Activated CD4-positive, alpha-beta T cell treated with anti-CD3 and anti-CD28 coated beads for 36 hours (primary cell): ENCODE results near the gene PGBD5. TPM values are rescaled to one million over a fixed set of nuclear protein-coding genes. Genes with fewer than 3 reads are reported as not detected.

Experiments used
- ATAC-seq: fragments of 200-7000 bp; cut with Tn5 transposase; one replicate; pipeline ENCODE4 v1.10.0; 2021; ENCODE audit warnings: mild to moderate bottlenecking, moderate library complexity
- CTCF ChIA-PET: fragments of 350-600 bp; sonication (Branson Sonifier 250); formaldehyde crosslinking; loops from one replicate; lab custom pipeline; 2021; ENCODE audit warnings: antibody characterized with exemption; lab: Charles Lee
- POLR2A ChIA-PET: fragments of 350-600 bp; sonication (Branson Sonifier 250); formaldehyde crosslinking; loops from one replicate; lab custom pipeline; 2021; ENCODE audit warnings: antibody characterized with exemption, inconsistent platforms; lab: Charles Lee
- DNase-seq: peaks from one replicate; pipeline ENCODE4 v3.0.0-alpha.2; 2020
- H3K27ac Mint-ChIP-seq: one replicate; pipeline ENCODE4 v1.8.0; 2021; ENCODE audit warnings: mixed read lengths
- H3K27me3 Mint-ChIP-seq: one replicate; pipeline ENCODE4 v1.8.0; 2021; ENCODE audit warnings: mixed read lengths
- H3K36me3 Mint-ChIP-seq: one replicate; pipeline ENCODE4 v1.8.0; 2021; ENCODE audit warnings: low read depth, mixed read lengths
- H3K4me1 Mint-ChIP-seq: one replicate; pipeline ENCODE4 v1.8.0; 2021; ENCODE audit warnings: mixed read lengths
- H3K4me3 Mint-ChIP-seq: one replicate; pipeline ENCODE4 v1.8.0; 2021; ENCODE audit warnings: mild to moderate bottlenecking, moderate library complexity, mixed read lengths
- H3K9me3 Mint-ChIP-seq: one replicate; pipeline ENCODE4 v1.8.0; 2021; ENCODE audit warnings: low read depth, mixed read lengths
- intact Hi-C, 2 experiments: fragments of 100-400 bp; cut with DNase I in 1 of 2; cut with micrococcal nuclease in 1 of 2; formaldehyde crosslinking; loops; one replicate each; pipeline versions ENCODE4 v1.14.2 to v1.15.1; 2022 to 2024; cut with DNase I, micrococcal nuclease
- total RNA-seq, 2 experiments: library from RNA; stranded (reverse); gene quantifications; one replicate each; pipeline ENCODE4 v1.2.3, GENCODE V29; 2021

Gene PGBD5
- total RNA-seq, 2 experiments from 2014 or later: 0.11 TPM; not detected in 1

DNA sequence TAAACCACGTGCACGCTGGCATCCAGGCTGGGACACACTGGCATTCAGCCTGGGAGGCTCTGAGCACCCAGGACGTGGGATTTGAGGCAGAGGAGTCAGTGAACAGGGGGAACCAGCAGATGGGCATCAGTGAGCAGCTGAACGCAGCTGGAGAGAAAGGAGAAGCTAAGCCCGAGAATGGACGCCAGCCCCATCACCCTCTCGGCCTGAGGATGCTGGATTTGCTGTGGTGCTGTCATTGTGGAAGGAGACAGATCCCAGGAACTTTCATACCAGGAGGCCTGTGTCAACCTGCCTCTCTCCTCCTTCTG lies 132.8 kb downstream of the PGBD5 start:
- ChIA-PET CTCF (interaction anchor here (0.7 kb wide), 1 partner anchor 13 kb away, joined by 3 read pairs; no protein-coding TSS in a partner anchor), POLR2A (no interaction called here)
- H3K9me3 Mint-ChIP-seq: no peaks in the 10 kb centered on the region
- H3K4me3 Mint-ChIP-seq: no peak overlapping the region
- intact Hi-C loops: no loop called here
- no peak overlapping the region for H3K27ac Mint-ChIP-seq
- no peaks in the 10 kb centered on the region for H3K36me3 Mint-ChIP-seq
- DNase-seq: no peak
- no peaks in the 10 kb centered on the region for H3K4me1 Mint-ChIP-seq
- no peak for ATAC-seq
- peaks cover 11% of the 10 kb centered on the region for H3K27me3 Mint-ChIP-seq

GRCh38 chr1:230292689-230293389 lies 133.3 kb downstream of the PGBD5 start:
- POLR2A ChIA-PET: no interaction called here
- Mint-ChIP-seq H3K4me1 (no peaks in the 10 kb centered on the region), H3K27ac (no peak overlapping the region), H3K9me3 (no peaks in the 10 kb centered on the region), H3K36me3 (no peaks in the 10 kb centered on the region), H3K27me3 (peaks cover 11% of the 10 kb centered on the region), H3K4me3 (no peak overlapping the region)
- DNase-seq (no peak), ATAC-seq (no peak)
- intact Hi-C loops: no loop called here
- CTCF ChIA-PET: interaction anchor here (0.7 kb wide), 1 partner anchor 13 kb away, joined by 3 read pairs; no protein-coding TSS in a partner anchor

DNA sequence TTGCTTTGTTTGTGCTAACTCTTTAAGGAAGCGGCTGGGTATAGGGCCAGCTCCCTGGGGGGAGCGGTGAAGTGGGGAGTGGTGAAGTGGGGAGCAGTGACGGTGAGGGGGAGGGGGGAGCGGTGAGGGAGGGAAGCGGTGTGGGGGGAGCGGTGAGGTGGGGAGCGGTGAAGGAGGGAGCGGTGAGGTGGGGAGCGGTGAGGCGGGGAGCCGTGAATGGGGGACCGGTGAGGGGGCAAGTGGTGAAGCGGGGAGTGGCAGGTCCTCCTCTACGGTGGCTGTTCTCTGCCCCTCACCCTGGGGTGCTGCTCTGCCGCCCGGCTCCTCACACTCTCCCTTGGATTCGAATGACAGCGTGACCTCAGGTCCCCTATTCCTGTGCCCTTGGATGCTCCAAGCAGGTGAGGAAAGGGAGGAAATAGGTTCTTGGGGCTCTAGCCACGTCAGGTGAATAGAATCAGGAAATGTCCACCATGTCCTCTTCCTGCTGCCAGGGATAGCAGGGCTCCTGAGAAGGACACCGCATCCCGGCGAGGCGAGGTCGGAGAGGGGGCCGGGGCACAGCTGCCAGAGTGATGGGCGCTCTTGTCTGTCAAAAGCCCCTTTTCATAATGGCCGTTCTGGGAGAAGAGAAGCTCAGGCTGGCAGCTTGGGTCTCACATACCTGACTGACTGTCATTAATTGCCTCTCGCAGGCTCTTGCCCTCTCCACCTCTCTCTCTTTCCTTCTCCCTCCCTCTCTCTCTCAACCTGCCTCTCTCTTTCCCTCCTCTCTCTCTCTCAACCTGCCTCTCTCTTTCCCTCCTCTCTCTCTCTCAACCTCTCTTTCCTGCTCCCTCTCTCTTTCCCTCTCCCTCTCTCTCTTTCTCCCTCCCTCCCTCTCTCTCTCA lies 134.2 kb downstream of the PGBD5 start:
- Mint-ChIP-seq H3K27me3 (peaks cover 11% of the 10 kb centered on the region), H3K36me3 (no peaks in the 10 kb centered on the region), H3K27ac (no peak overlapping the region), H3K9me3 (no peaks in the 10 kb centered on the region), H3K4me1 (no peaks in the 10 kb centered on the region), H3K4me3 (no peak overlapping the region)
- intact Hi-C loops: no loop called here
- ChIA-PET CTCF (no interaction called here), POLR2A (no interaction called here)
- no peak for DNase-seq
- no peak for ATAC-seq

DNA sequence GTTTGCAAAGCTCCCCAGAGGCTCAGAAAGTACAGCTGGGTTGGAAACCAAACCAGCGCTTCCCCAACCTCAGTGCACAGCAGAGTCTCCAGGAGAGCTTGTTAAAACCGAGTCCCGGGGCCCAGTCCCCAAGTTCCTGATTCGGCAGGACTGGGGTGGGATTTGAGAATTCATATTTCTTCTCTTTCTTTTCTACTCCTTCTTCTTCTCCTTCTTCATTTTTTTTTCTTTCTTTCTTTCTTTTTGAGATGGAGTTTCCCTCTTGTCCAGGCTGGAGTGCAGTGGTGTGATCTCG lies 136.8 kb downstream of the PGBD5 start:
- Mint-ChIP-seq H3K27me3 (peaks cover 11% of the 10 kb centered on the region), H3K9me3 (no peaks in the 10 kb centered on the region), H3K27ac (no peak overlapping the region), H3K4me1 (no peaks in the 10 kb centered on the region), H3K36me3 (no peaks in the 10 kb centered on the region), H3K4me3 (no peak overlapping the region)
- ChIA-PET POLR2A (no interaction called here), CTCF (interaction anchor here (0.9 kb wide), 1 partner anchor 23 kb away, joined by 5 read pairs; no protein-coding TSS in a partner anchor)
- DNase-seq (no peak), ATAC-seq (no peak)
- intact Hi-C loops: no loop called here

- DNase-seq: no peak
- ChIA-PET POLR2A (no interaction called here), CTCF (interaction anchor here (0.6 to 0.9 kb wide), 2 partner anchors 23 to 708 kb away, joined by 3 to 5 read pairs; no protein-coding TSS in a partner anchor)
- no peaks in the 10 kb centered on the region for H3K9me3 Mint-ChIP-seq
- no peaks in the 10 kb centered on the region for H3K36me3 Mint-ChIP-seq
- no peak overlapping the region for H3K4me3 Mint-ChIP-seq
- no peak overlapping the region for H3K27ac Mint-ChIP-seq
- no peak for ATAC-seq
- peaks cover 11% of the 10 kb centered on the region for H3K27me3 Mint-ChIP-seq
- no peaks in the 10 kb centered on the region for H3K4me1 Mint-ChIP-seq
- intact Hi-C loops: no loop called here
Observed at GRCh38 chr1:230288641-230289349, 137.3 kb downstream of the PGBD5 start.

DNA sequence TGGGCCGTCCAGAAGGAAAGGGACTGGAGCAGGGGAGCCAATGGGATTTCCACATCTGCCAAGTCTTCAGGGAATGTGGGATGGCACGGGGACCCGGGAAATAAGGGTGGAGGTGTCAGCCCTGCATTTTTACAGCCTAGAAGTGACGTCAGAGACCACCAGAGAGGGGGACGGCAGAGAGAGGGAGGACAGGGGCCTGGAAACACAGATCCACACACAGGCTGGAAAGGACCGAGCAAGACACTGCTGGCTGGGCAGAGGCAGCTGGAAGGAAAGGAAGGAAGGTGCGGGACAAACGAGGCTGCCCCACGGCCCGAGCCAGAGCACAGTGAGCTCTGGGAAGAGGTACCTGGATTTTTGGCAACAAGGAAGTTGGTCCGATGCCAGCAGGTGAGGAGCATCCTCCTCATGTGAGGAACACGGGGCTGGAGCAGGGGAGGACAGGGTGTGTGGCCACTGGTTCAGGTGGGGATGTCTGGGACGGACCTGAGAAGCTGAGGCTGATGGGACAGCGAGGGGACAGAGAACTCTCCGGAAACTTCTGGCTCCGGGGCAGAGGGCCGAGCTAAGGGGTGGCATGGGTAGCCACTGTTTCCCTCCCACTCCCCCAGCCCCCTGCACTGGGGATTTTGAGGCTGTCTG lies 138.3 kb downstream of the PGBD5 start:
- ChIA-PET POLR2A (no interaction called here), CTCF (no interaction called here)
- Mint-ChIP-seq H3K9me3 (no peaks in the 10 kb centered on the region), H3K4me3 (no peak overlapping the region), H3K27me3 (peaks cover 7% of the 10 kb centered on the region), H3K27ac (no peak overlapping the region), H3K4me1 (no peaks in the 10 kb centered on the region), H3K36me3 (no peaks in the 10 kb centered on the region)
- intact Hi-C loops: no loop called here
- no peak for ATAC-seq
- DNase-seq: no peak

DNA sequence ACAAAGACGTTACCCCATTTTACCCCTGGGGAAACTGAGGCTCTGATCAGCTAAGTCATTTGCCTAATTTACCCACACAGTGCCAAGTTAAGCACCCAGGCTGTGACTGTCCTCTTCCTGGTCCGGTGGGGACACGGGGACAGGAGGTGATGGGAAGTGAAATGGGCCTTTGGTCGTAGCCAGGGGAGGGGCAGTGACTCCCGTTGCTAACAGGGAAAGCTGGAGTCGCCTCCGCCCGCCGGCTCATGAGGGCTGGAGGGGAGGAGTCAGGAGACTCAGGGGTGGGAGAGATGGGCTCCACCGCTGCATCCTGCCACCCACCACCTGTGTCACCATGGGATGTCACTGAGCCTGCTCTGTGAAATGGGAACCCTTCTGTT lies 139.3 kb downstream of the PGBD5 start:
- CTCF ChIA-PET: no interaction called here

GRCh38 chr1:230286166-230286889 lies 139.8 kb downstream of the PGBD5 start:
- intact Hi-C loops: no loop called here
- no peak for ATAC-seq
- Mint-ChIP-seq H3K9me3 (no peaks in the 10 kb centered on the region), H3K4me1 (peaks cover 9% of the 10 kb centered on the region), H3K36me3 (no peaks in the 10 kb centered on the region), H3K27ac (no peak overlapping the region), H3K27me3 (peaks cover 2% of the 10 kb centered on the region), H3K4me3 (no peak overlapping the region)
- POLR2A ChIA-PET: no interaction called here
- DNase-seq: no peak
- CTCF ChIA-PET: no interaction called here

More for the DNA sequence above, 139.3 kb downstream of the PGBD5 start:
- Mint-ChIP-seq H3K4me3 (no peak overlapping the region), H3K4me1 (peaks cover 5% of the 10 kb centered on the region), H3K27ac (no peak overlapping the region), H3K9me3 (no peaks in the 10 kb centered on the region), H3K27me3 (peaks cover 4% of the 10 kb centered on the region), H3K36me3 (no peaks in the 10 kb centered on the region)
- ATAC-seq (no peak), DNase-seq (no peak)
- POLR2A ChIA-PET: no interaction called here
- intact Hi-C loops: no loop called here

DNA sequence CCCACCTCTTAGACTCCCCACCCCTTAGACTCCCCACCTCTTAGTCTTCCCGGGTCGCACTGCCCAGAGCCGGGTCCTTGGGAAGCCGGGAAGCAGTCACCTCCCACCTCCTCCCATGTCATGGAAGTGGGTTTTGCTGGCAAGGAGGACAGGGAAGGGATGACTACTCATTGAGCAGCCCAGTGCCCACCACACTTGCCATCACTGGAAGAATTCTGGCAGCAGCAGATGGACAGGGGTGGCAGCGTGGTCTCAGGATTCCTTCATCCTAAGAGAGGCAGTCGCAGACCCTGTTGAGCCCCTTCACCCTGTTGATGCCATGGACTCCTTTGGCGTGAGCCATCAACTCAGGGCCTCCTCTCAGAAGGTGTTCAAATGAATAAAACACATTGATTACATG lies 140.8 kb downstream of the PGBD5 start:
- H3K4me1 Mint-ChIP-seq: peaks cover 12% of the 10 kb centered on the region
- CTCF ChIA-PET: no interaction called here
- intact Hi-C loops: no loop called here
- H3K9me3 Mint-ChIP-seq: no peaks in the 10 kb centered on the region
- DNase-seq (peak; percentile 2), ATAC-seq (no peak)
- H3K36me3 Mint-ChIP-seq: no peaks in the 10 kb centered on the region
- POLR2A ChIA-PET: no interaction called here
- no peak overlapping the region for H3K27ac Mint-ChIP-seq
- H3K4me3 Mint-ChIP-seq: no peak overlapping the region
- peaks cover 2% of the 10 kb centered on the region for H3K27me3 Mint-ChIP-seq

DNA sequence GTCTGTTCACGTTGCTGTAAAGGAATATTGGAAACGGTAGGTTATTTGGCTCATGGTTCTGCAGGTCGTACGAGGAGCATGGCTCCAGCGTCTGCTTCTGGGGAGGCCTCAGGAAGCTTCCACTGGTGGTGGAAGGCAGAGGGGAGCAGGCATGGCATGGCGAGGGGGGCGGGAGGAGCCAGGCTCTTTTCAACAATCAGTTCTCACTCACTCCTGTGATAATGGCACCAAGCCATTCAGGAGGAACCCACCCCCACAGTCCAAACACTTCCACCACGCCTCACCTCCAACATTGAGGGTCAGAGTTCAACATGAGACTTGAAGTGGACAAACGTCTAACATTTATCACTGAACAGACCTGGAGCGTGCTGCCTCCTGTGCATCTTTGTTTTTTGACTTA lies 141.2 kb downstream of the PGBD5 start:
- H3K36me3 Mint-ChIP-seq: no peaks in the 10 kb centered on the region
- H3K27ac Mint-ChIP-seq: no peak overlapping the region
- H3K4me1 Mint-ChIP-seq: peaks cover 12% of the 10 kb centered on the region
- H3K9me3 Mint-ChIP-seq: no peaks in the 10 kb centered on the region
- POLR2A ChIA-PET: no interaction called here
- no peak for ATAC-seq
- DNase-seq: peak; percentile 2
- no peak overlapping the region for H3K4me3 Mint-ChIP-seq
- intact Hi-C loops: no loop called here
- H3K27me3 Mint-ChIP-seq: no peaks in the 10 kb centered on the region
- CTCF ChIA-PET: no interaction called here

- intact Hi-C loops: no loop called here
- ChIA-PET POLR2A (no interaction called here), CTCF (interaction anchor here (0.6 to 0.7 kb wide), 2 partner anchors 304 to 375 kb away, joined by 3 read pairs; no protein-coding TSS in a partner anchor)
- no peak overlapping the region for H3K4me3 Mint-ChIP-seq
- peak overlapping the region; percentile 21 for H3K27ac Mint-ChIP-seq
- DNase-seq (no peak), ATAC-seq (no peak)
- H3K9me3 Mint-ChIP-seq: no peaks in the 10 kb centered on the region
- H3K36me3 Mint-ChIP-seq: peaks cover 9% of the 10 kb centered on the region
- H3K27me3 Mint-ChIP-seq: no peaks in the 10 kb centered on the region
- peaks cover 12% of the 10 kb centered on the region for H3K4me1 Mint-ChIP-seq
Observed at GRCh38 chr1:230283678-230284077, 142.5 kb downstream of the PGBD5 start.
